Mesenteric fat pad (tissue), 1 donor: ENCODE data around the gene ADCY1. TPM values are rescaled to one million over a fixed set of nuclear protein-coding genes. Genes with fewer than 3 reads are reported as not detected.
A peak's percentile ranks its signal among the peaks of the same experiment; 100 is the strongest.

Experiments used
- DNase-seq: peaks from one replicate; pipeline ENCODE4 v3.0.0-alpha.2; 2020; ENCODE audit warnings: low spot score
- total RNA-seq: library from RNA; stranded (reverse); fragmentation: NEBNext Ultra II Directional; extraction: Animal tissue kit (Norgen Biotek cat#: 25700); gene quantifications from one replicate; pipeline ENCODE4 v1.2.1, GENCODE V29; 2021
- donor health status: DM: yes; HTN: yes; CAD: no.

The ADCY1 gene
- total RNA-seq, 1 donor from 2014 or later: 3.3 TPM

DNA sequence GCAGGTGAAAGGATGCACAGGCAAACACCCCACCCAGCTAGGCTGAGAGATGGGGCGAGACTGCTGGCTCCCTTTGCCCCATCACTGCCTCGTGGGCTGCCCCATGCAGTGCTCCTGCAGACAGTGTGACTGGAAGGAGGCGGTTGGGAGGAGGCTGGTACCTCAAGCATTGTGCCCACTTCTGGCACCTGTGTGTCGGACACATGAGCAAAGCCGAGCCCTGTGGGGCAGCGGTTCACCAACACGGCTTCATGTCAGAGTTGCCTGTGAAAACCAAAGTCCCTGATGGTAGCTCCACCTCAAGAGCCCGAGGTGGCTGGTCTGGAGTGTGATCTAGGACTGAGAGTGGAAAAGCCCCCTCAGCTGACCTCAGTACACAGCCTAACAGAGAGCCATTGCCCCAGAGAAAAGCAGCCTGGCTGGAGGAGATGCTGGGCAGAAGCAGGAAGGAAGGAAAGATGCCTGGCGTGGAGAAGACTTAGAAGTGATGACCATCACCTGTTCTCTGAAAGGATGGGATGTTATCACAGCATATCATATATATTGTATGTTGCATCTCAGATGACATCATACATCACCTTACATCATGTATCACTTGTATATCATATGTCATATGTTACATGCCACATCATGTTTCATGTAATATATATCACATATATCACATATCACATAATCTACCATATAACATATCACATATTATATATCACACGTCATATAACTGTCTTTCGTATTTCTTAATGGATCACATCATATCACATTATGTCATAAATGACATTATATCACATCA is 75.6 kb downstream of the ADCY1 start:
- peak; percentile 71 for DNase-seq

DNA sequence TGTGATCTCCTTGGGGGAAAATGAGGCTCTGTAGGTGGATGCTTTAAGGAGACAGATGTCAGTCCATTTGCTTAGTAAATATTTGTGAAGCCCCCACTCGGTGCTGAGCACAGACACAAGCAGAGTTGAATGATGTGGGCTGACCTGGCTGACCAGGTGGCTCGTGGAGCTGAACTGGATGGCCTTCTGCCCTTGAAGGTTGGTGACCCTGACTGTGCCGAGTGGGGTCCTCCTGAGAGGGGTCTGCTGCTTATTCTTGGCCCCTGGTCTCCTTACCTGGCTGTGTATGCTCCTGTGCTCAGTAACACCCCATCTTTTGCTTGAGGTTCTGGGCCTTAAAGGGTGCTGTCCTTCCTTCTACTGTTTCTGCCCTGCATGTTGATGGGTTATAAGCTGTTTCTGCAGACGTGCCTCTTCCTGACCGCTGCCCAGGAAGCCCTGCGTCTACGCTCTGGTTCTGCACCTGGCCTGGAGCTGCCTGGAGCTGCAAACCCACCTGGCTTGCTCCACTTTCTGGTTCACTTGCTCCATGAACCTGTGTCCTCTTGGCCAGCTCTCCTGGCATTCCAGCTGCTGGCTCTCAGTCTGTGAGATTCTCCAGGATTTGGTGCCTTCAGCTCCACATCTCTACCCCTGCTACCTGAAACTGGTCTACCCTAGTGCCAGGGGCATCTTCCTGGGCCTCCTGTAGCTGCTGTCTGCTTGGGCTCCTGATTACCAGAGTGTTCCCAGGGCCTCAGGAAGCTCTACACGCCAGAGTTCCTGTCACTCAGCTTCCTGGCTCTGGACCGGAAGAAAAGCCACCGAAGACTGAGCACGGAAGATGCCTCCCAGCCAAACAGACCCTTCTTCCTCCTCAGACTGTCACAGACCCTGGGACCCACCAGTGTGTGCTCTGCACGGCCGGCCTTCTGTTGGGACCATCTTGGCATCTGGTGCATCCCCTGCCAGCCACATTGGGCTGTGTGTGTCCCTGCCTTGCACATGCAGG is 76.5 kb downstream of the ADCY1 start:
- peak; percentile 62 for DNase-seq

DNA sequence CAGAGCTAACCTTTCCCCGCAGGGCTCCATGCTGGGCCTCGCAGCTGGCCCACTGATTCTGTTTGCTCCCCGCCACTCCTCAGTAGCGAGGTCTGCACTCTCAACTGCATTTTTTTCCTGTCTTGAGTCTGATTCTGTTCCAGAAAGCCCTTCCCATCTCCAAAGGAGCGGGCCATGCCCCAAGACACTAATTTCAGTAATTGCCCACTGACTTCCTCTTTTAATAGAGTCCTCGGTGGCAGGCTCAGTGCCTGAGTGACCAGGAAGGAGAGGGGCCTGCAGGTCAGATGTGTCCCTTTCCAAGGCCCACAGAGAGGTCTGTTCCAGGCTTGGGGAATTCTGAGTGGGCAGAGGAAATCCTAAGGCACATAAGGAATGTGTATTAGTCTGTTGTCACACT is 77.4 kb downstream of the ADCY1 start:
- DNase-seq: peak; percentile 60

DNA sequence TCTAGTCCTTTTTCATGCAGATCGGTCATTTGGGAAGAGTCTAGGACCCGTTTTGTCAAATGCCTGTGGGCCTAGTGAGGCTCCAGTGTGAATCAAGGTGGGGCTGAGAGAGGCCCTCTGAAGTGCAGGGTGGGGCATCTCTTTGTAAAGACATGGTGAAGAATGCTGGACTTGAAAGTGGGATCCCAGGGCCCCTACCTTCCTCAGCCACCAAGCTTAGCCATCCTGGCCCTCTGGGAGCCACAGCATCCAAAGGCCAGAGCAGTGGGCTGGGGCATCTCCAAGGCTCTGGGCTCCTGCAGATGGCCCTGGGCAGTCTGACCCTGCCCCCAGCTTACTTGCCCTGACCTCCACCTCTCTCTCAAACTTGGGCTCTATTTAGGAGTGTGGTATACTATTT is 78.5 kb downstream of the ADCY1 start:
- DNase-seq: peak; percentile 55

DNA sequence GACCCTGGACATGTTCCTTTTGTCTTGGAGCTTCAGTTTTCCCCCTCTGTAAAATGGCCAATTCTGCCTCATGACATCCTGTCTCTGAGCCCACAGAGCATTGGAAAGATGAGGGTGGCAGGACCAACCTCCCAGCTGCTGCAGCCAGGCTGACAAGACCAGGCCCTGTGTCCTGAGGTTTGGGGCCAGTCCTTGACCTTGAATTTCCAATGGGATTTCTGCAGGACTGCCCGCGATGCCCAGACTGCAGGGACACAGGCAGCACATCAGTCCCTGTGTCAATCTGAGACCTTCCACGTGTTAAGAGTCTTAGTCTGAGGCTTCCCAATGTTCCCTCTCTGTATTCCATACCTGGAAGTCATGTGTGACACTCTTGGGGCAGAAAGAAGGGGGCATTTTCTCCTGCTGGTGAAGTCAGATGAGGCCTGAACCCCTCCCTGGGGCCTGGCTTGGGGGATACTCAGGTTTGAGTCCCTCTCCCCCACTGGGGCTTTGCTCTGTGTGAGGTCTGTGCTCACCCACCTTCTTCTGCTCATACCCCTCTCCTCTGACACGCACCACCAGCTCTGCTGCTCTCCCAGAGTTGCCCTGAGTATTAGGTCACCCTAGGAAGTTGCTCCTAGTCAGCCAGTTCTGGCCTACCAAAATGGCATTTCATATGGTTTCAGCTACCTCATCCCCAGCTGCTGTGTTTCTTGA is 79.2 kb downstream of the ADCY1 start:
- peak; percentile 81 for DNase-seq

DNA sequence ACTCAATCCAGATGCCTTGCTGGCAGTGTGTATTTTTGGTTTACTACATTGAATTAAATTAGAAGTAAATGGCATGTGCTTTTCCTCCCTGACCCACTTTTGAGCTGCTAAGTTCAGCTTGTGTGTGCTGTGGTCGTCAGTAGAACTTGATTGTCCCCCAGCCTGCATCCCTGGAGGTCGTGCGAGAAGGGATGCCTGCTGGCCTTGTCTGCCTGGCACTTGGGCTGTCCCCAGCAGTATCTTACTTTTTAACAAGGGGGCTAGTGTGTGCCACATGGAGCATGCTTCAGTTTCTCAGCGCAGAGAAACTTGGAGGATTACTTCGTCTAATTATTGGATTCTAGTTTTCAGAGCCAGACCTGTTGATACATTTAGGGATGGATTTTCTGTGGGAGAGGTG is 80.2 kb downstream of the ADCY1 start:
- DNase-seq: peak; percentile 59

DNA sequence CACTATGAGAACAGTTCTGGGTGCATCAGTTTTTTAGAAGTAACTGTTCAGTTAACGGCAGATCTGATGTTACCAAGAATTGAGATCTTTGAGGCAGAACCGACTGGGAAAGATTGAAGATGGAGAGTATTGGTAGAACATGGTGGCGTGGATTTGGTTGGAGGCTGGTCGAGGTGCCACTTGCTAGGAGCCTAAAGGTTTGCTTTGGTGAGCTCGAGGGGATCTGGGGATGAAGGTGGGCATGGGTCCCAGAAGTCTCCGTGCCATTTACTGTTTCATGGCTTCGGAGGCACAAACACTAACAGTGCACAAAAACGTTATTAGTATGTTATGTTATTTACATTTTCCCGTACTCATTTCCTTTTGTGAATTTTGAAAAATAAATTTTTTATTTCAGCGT is 81.4 kb downstream of the ADCY1 start:
- DNase-seq: peak; percentile 33

DNA sequence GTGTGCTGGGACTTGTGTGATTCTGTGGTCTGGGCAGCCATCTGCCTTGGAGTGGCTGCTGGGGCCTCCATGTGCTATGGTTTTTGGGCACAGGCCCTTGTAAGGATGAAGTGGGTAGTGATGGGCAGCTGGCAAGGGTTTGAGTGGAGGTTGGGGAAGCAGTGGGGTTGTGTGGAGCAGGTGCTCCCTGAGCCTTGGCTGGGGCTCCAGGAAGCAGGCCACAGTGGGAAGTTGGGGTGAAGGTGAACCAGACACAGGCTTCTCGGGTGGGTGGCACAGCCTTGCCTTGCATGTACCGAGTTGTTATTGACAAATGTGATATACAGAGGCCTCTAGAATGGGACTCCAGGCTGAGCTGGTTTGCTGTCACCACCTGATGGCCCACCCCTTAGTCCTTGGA is 82.3 kb downstream of the ADCY1 start:
- peak; percentile 22 for DNase-seq

DNA sequence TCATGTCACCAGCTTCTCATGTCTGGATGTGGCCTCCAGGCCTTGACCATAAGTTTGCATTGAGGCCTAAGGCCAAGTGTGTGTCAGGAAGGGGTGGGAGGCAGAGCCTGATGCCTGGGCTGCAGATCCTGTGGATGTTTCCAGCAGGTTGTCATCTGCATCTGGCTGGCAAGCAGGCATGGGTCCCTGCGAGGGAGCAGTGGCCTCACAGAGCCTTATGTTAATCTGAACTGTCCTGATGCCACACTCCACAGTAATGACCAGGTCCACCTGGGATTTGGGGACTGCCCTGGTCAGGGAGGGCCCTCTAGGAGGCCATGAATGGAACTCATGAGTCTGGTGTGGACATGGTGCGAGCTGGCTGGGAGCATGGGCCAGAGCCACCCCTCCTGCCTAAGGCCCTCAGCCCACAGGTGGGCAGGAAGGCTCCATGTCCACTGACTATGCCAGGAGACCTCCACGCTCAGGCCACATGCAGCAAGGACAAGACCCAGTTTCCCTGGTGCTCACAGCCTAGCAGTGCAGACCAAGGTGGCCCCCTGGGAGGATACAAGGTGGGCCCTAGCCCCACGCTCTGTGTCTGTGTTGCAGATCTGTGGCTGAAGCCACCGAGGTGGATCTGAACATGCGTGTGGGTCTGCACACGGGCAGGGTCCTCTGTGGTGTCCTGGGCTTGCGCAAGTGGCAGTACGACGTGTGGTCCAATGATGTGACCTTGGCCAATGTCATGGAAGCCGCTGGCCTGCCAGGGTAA is 83.1 kb downstream of the ADCY1 start:
- DNase-seq: peak; percentile 85

DNA sequence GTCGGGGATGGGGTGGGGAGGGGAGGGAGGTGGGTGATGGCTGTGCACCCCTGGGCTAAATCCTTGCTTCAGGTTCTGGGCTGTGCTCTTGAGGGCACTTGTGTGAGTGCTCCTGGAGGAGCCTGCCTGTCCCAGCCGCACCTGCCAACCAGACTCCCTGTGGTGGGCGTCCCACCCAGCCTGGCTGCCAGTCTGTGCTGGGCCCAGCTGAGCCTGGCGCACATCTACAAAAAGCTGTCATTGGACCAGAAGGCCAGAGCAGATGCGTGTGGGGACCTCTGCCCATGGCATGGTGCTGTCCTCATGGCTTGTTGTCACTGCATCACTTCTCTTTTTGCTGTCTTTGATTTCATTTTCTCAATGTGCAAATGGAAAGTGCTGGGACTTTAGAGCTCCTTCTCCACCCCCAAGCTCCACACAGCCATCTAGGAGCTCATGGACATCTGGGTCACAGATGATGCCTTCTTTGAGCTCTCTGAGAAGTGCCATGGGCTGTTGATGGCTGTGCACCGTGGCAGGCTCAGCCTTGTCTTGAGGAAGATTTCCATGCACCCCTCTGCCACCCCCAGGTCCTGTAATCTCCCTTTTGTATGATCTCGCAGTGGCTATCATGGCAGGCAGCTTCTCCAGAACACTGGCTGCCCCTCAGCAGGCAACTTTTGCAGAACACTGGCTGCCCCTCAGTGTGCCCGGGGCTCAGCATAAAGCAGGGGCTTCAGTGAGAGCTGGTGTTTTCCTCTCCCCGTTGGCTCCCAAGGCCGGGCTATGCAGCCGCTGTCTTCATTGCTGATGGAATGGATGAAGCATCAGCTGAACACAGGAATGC is 83.9 kb downstream of the ADCY1 start:
- peak; percentile 81 for DNase-seq

DNA sequence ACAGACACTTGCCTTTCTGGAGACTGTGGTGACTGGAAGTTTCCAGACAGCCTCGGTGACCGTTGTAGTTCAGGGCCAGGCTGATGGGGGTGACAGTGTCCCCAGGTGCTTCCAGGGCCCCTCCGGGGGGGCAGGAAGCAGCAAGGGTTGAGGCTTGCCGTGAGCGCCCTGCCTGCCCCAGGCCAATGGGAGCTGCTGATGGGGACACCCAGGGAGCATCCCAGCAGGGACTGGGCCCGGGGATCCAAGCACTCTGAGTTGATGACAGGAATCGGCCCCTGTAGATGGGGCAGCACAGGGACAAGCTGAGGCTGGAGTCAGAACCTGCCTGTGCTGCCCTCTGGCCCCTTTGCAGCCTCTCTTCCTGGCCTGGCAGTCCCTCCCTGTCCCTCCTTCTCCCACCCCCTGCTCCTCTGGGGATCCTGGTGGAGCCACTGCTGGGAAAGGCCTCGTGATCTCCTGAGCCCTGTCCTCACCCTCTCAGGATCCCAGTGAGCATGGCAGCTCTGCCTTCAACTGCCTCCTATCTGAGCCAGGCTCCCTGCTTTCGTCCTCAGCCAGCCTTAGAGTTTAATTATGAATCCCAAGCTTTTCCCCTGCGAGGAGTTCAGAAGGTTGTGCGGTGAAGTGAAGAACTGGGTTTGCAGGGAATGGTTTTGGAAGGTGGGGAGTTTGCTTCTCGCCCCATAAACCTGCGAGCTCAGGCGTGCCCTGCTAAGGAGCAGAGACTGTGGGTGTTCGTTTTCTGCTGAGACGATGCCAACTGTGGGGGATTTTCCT is 84.7 kb downstream of the ADCY1 start:
- peak; percentile 81 for DNase-seq

DNA sequence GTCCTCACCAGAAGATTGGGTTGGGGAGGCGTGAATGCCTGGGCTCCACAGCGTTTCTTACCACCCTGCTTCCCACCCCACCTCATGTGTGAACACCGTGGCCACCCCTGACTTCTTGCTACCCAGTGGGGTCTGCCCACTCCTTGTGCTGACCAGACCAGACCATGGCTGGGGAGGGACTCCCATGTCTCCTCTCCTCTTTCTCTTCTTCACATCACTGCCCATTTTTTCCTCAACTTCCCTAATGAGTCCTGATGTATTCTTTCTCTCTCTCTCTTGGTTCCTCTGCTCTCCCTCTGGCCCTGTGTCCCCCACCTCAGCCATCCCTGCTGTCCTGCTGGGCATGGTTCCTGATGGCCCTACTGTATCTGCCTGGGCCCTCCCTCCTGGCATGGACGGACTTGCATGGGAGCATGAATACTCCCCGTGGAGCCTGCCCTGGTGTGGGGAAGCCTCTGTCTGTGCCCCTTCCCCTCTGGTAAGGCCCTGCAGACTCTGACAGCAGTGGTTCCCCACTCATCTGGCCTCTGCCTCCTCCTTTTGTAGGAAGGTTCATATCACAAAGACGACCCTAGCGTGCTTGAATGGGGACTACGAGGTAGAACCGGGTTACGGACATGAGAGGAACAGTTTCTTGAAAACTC is 85.5 kb downstream of the ADCY1 start:
- DNase-seq: peak; percentile 45

DNA sequence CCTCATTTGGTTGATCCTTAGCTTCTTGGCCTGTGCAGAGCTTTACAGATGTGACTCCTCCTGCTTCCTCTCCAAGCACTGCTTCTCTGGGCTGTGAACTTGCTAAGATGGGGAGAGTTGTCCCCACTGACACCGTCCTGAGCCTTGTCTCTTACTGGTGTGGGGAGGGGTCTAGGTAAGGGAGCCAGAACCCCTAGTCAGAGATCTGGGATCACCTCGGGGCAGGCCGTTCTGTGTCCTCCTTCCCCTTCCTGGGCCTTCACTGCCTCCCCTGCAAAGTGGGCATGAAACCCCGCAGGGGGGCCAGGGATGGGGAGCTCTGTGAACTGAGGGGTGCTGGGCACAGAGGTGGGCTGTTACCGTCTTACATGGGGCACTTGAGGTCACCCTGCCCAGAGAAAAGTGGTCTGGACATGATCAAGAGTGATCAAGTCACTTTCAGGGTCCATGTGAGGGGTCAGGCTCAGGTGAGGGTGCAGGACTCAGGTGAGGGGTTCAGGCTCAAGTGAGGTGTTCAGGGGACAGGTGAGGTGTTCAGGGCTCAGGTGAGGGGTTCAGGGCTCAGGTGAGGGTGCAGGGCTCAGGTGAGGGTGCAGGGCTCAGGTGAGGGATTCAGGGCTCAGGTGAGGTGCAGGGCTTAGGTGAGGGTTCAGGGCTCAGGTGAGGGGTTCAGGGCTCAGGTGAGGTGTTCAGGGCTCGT is 86.2 kb downstream of the ADCY1 start:
- DNase-seq: peak; percentile 59

DNA sequence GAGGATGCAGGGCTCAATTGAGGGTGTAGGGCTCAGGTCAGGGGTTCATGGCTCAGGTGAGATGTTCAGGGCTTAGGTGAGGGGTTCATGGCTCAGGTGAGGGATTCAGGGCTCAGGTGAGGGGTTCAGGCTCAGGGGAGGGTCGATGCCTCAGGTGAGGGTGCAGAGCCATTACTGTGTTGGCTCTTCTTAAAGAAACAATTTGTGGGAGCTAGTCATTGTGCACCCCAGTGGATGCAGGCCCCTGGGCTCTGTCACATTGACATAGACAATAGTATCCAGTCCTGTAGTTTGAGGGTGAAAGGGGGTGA is 86.7 kb downstream of the ADCY1 start:
- DNase-seq: peak; percentile 64

DNA sequence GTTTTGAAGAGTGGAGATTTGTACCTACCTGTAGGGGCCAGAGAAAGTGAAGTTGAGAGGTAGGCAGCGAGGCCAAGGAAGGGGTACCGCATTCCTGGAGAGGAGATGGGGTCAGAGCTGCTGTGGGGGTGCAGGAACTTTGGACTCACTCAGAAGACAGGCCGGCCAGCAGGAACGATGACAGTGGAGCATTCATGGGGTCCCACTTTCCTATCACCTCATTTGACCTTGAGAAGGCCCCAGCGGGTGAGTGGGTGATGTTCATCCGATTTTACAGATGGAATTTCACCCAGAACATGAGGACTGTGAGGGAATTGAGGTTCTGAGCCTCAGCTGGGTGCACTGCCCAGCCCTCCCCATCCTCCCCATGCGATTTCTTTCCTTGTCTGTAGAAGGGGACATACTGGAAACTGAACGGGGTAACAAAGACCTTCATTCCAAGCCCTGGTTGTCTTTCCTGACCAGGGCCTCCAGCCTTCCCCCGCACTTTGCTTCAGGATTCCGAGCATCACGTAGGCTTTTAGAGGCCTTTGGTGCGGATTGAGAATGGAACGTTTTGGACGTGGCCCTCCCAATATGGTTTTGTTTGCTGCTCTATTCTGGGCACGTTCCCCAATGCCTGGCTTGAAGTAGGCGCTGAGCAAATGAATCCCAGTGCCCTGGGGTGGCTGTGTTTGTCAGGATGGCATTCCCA is 87.3 kb downstream of the ADCY1 start:
- DNase-seq: peak; percentile 64

DNA sequence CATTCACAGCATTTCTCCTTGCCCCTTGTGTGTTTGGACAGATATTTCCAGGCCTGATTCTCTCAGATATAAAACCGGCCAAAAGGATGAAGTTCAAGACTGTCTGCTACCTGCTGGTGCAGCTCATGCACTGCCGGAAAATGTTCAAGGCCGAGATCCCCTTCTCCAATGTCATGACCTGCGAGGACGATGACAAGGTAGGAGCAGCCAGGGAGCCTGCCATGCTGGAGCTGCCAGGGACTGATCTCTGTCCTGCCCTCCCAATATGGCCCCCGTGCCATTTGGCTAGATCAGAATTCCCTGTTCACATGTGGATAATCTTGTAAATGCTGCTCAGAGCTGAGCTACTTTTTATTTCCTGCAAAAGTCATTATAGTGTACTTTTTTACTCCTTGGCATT is 87.8 kb downstream of the ADCY1 start:
- peak; percentile 59 for DNase-seq

DNA sequence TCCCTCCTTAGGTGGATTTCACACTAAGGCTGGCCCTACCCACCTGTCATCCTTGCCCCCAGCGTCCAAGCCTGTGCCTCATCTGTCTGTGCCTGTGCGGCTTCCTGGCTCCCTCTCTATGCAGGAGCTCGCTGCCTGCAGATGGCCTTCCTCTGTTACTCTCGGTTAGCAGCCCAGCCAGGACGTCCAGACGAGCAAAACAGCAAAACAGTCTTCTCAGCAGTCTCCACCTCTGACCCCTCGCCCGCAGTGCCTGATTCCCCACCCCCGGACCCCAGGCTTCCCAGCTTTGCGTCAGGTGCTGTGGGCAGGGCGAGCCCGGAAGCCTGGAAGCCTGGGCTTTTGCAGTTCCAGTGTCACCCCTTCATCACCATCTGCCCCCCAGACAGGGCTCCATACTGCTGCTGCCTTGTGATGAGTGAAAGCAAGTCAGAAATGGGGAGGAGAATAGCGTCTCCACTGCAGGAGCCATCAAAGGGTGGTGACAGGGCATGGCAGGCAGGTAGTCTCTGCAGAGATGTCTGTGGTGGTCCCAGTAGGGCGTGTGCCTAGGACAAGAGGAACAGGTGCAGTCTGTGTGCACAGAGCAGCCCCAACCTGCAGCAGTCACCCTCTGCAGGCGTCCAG is 88.5 kb downstream of the ADCY1 start:
- DNase-seq: peak; percentile 82
